CD4-positive, alpha-beta T cell treated with Interleukin-15 for 4 hours (primary cell): ENCODE measurements around the gene PORCN.
"Not testable (repeated sequence)": the region's sequence is repeated elsewhere in the genome, so short reads cannot be mapped to it uniquely, and the experiment has no call there.

Experiments
- DNase-seq: peaks from one replicate; pipeline ENCODE4 v3.0.0-alpha.2; 2020; ENCODE audit warnings: low spot score

Gene PORCN

GRCh38 chrX:48512371-48512935 is 3.7 kb downstream of the PORCN start:
- DNase-seq = no peak

- DNase-seq = no peak
Observed at GRCh38 chrX:48513670-48514069, 4.9 kb downstream of the PORCN start.

- DNase-seq = no peak
Observed at GRCh38 chrX:48514126-48514806, 5.5 kb downstream of the PORCN start.

DNA sequence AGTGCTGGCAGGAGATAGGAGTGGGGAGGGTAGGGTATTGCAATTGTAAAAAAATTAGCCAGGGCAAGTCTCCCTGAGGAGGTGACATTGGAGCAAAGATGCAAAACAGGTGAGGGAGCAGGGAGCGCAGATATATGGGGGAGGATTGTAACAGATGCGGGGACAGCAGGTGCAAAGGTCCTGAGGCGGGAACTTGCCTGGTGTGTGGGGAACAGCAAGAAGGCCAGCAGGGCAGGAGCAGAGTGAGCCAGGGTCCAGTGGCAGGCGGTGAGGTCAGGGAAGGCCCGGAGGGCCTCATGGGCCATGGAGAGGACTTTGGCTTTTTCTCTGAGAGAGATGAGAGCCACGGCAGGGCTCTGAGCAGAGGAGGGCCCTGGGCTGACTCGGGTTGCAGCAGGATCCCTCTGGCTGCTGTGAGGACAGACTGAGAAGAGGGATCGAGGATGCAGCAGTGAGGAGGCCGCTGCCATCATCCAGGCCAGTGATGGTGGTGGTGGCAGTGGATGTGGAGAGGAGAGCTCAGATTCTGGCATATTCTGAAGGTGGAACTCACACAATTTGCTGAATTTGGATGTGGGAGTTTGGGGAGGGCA is 6.2 kb downstream of the PORCN start:
- no peak for DNase-seq

DNA sequence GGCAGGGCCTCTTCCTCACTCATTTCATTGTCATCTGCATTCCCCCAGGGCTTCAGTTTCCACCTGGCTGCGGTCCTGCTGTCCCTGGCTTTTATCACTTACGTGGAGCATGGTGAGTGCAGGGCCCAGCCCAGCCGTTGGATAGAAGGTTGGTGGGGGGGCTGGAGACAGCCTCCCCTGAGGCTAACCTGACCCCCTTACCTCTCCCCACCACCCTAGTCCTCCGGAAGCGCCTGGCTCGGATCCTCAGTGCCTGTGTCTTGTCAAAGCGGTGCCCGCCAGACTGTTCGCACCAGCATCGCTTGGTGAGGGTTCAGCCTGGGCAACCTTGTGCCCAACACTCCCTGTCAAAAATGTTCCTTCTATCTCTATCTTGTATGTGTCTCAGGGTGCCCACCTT is 7.0 kb downstream of the PORCN start:
- no peak for DNase-seq

DNA sequence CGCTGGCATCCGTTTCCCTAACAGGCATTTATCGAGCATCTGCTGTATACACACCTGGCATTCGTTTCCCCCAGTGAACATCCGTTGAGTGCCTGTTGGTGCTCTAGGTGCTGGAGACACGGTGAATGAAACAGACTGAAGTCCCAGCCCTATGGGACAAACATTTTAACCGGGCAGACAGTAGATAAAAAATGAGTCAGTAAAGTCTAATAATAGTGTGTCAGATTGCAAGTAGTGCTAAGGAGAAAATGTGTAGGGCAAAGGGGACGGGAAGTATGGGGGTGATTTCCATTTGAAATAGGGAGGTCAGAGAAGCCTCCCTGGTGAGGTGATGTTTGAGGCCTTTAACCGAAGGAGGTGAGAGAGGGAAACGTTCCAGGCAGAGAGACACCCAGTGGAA is 7.5 kb downstream of the PORCN start:
- DNase-seq = no peak

DNA sequence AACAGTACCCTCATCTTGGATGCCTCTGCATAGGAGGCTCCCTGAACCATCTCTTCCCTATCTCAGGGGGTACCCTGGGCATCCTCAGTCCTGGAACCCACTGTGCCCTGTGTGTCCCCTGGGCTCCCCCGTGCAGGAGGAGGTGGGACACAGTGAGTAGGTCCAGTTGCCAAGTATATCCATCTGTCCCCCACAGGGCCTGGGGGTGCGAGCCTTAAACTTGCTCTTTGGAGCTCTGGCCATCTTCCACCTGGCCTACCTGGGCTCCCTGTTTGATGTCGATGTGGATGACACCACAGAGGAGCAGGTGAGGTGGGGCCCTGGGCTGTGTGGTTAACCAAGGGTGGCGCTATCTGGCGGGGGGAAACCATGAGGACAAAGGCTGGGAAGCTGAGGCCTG is 8.2 kb downstream of the PORCN start:
- DNase-seq = no peak

- DNase-seq = not testable (repeated sequence)
Observed at GRCh38 chrX:48519481-48519880, 10.7 kb downstream of the PORCN start.

DNA sequence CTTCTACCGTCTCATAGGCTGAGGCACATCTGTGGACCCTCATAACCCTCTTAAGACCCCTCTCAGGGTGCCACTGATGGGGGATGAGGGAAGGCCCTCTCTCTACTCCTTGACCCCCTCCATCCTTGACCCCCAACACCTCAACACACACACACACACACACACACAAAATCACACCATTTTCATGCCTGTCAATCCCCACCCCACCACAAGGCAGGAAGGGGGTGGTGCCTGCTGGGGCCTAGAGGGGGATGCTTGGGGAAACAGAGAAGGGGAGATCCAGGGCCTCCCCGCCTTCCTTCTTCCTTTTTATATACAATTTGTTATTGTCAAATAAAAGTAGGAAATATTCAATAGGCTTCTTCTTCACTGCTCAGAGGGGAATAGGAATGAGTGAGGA is 11.7 kb downstream of the PORCN start:
- DNase-seq = no peak

DNA sequence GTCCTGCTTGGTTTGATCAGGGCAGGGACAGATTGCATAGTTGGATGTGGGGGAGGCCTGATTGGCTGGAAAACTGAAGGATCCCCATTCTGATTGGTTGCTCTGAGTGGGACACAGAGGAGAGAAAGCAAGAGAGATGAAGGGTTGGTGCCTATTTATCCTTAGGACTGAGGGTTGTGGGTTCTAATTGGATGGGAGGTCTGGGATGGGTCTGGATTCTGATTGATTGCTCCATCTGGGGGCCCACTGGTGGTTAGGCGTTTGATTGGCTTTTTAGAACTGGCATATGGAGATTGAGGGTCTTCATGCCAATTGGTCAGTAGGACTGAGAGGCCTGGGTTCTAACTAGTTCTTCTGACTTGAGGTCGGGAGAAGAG is 12.2 kb downstream of the PORCN start:
- no peak for DNase-seq

- DNase-seq = peak; percentile 96
Observed at GRCh38 chrX:48521353-48522243, 12.8 kb downstream of the PORCN start, which contains the start of gene EBP. TSS of gene EBP (plus strand) at chrX:48521808. CDS start at chrX:48523772, 1,964 bp downstream.

DNA sequence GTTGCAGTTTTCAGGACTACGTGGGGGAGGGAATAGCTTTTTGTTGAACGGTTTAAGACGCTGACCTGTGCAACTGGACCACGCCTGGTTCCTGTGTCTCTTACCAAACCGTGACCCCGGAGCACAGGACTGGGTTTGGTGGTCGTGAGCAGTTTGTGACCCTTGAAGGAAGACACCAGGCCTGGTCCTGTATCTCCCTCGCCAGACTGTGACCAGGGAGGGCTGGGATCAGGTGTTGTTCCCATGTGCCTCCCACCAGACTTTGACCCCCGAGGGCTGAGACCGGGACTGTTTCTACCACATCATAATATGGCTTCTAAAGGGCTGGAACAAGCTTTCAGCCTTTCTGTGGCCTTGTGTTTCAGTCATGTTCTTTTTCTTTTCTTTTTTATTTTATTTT is 13.5 kb downstream of the PORCN start:
- no peak for DNase-seq

GRCh38 chrX:48523682-48524081 is 14.9 kb downstream of the PORCN start:
- DNase-seq = no peak

GRCh38 chrX:48525853-48526252 is 17.1 kb downstream of the PORCN start:
- DNase-seq = not testable (repeated sequence)

DNA sequence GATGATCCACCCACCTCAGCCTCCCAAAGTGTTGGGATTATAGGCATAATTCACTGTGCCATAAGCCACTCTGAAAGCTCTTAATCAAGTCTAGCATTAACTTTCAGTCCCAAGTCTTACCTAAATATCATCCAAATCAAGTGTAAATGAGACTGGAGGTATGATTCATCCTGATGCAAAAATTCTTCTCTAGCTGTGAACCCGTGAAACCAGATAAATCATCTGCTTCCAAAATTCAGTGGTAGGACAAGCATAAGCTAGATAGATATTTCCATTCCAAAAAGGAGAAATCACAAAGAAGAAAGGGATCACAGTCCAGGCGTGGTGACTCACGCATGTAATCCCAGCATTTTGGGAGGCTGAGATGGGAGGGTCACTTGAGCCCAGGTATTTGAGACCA is 21.9 kb downstream of the PORCN start:
- no peak for DNase-seq

GRCh38 chrX:48531358-48531959 is 22.7 kb downstream of the PORCN start:
- peak; percentile 36 for DNase-seq

DNA sequence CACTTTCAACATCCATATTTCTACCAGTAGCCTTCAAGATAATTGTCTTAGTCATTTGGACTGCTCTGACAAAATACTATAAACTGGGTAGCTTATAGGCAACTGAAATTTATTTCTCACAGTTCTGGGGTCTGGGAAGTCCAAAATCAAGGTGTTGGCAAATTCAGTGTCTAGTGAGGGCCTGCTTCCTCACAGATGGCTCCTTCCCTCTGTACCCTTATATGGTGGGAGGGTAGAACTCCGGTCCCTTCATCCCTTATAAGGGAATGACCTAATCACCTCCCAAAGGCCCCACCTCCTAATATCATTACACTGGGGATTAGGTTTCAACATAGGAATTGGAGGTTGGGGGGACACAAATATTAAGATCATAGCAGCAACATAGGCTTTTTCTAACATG is 23.4 kb downstream of the PORCN start:
- DNase-seq = no peak

GRCh38 chrX:48533165-48533564 is 24.4 kb downstream of the PORCN start:
- no peak for DNase-seq

GRCh38 chrX:48538641-48539344 is 30.0 kb downstream of the PORCN start:
- no peak for DNase-seq

DNA sequence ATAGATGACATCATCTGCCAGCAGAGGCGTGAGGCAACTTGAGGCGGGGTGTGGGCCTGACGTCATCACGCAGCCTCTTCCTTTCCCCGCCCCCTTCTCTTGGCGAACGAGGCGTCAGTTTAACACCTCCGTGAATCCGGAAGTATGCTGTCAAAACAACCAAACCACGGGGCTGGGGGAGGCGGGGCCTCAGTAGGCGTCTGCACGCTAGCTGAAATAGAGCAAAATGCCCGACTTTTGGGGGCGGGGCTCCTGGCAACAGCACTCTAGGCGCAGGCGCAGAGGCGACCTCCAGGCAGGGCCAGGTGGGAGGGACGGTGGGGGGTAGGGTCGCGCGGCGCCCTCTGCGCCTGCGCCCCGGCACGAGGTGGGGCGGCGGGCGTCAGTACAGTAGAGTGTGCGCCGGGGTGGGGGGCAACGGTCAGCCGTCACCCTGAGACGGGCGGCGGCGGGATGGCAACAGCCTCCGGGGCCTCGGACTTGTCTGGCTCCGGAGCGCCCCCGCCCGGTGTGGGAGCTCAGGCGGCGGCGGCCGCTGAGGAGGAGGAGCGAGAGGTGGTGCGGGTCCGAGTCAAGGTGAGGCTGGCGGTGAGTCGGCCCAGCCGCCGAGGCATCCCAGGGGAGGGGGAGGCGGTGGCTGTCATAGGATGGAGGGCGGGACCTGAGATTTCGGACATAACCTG is 30.7 kb downstream of the PORCN start, which contains the start of gene TBC1D25:
TSS of gene TBC1D25 (plus strand) at position 370 of the 683 bp plus-strand sequence. CDS start at position 454, 84 bp downstream.
- DNase-seq = peak; percentile 98

GRCh38 chrX:48540028-48540375 is 31.2 kb downstream of the PORCN start:
- peak; percentile 60 for DNase-seq
